GM19099 (cell line): ENCODE results near the gene RSPO3.

Experiments
- POLR2A ChIP-seq: IDR thresholded peaks from 3 replicates; pipeline ENCODE4 v1.6.1; 2011; ENCODE audit warnings: low read depth; ENCODE audit not compliant: insufficient read length; ENCODE audit errors: extremely low read depth

Gene RSPO3

GRCh38 chr6:127128066-127128465 lies 9.6 kb downstream of the RSPO3 start:
- TF ChIP-seq POLR2A, result no peak

GRCh38 chr6:127129251-127129650 lies 10.8 kb downstream of the RSPO3 start:
- no peak for TF ChIP-seq POLR2A

- TF ChIP-seq POLR2A, result no peak
Measured at GRCh38 chr6:127131275-127131674, 12.8 kb downstream of the RSPO3 start.

- TF ChIP-seq POLR2A, result no peak
Measured at GRCh38 chr6:127131772-127132376, 13.4 kb downstream of the RSPO3 start.

GRCh38 chr6:127134136-127134535 lies 15.7 kb downstream of the RSPO3 start:
- TF ChIP-seq POLR2A, result no peak

- no peak for TF ChIP-seq POLR2A
Measured at GRCh38 chr6:127136786-127137185, 18.3 kb downstream of the RSPO3 start.

GRCh38 chr6:127146932-127147331 lies 28.5 kb downstream of the RSPO3 start:
- no peak for TF ChIP-seq POLR2A

- TF ChIP-seq POLR2A, result no peak
Measured at GRCh38 chr6:127147534-127147933, 29.1 kb downstream of the RSPO3 start.

GRCh38 chr6:127148511-127148910 lies 30.0 kb downstream of the RSPO3 start:
- no peak for TF ChIP-seq POLR2A

GRCh38 chr6:127154509-127154908 lies 36.0 kb downstream of the RSPO3 start:
- no peak for TF ChIP-seq POLR2A

GRCh38 chr6:127160484-127160883 lies 42.0 kb downstream of the RSPO3 start:
- TF ChIP-seq POLR2A, result no peak

- TF ChIP-seq POLR2A, result no peak
Measured at GRCh38 chr6:127162836-127163235, 44.4 kb downstream of the RSPO3 start.

- TF ChIP-seq POLR2A, result no peak
Measured at GRCh38 chr6:127164036-127164435, 45.6 kb downstream of the RSPO3 start.

GRCh38 chr6:127164565-127164964 lies 46.1 kb downstream of the RSPO3 start:
- no peak for TF ChIP-seq POLR2A

GRCh38 chr6:127173156-127173940 lies 54.9 kb downstream of the RSPO3 start:
- no peak for TF ChIP-seq POLR2A

GRCh38 chr6:127176146-127176545 lies 57.7 kb downstream of the RSPO3 start:
- no peak for TF ChIP-seq POLR2A
